ENCODE data around the gene PTGER1.
A peak's percentile ranks its signal among the peaks of the same experiment; 100 is the strongest.

The PTGER1 gene

GRCh38 chr19:14437578-14438140 lies 37.5 kb downstream of the PTGER1 start:
- Histone ChIP-seq H3K27ac (ENCODE audit: low read depth, low read length, severe bottlenecking) (no peak overlapping the region), H3K4me1 (ENCODE audit: control insufficient read depth, insufficient read depth, low read length, poor library complexity, severe bottlenecking) (peaks cover 17% of the 10 kb centered on the region), H3K4me3 (ENCODE audit: extremely low read depth, insufficient read depth, low read length, poor library complexity, severe bottlenecking) (no peak overlapping the region), H3K9me3 (ENCODE audit: control insufficient read depth, low read length) (no peaks in the 10 kb centered on the region), H3K36me3 (ENCODE audit: control insufficient read depth, insufficient read depth, low read length) (peaks cover 16% of the 10 kb centered on the region)
- 93 to 95% methylated on average over 7 of the region's 7 CpGs for WGBS, 2 experiments (ENCODE audit: insufficient coverage in 2 of 2)

GRCh38 chr19:14435320-14436050 lies 39.7 kb downstream of the PTGER1 start:
- 90 to 95% methylated on average over 12 to 16 of the region's 17 CpGs for WGBS, 2 experiments (ENCODE audit: insufficient coverage in 2 of 2)
- Histone ChIP-seq H3K36me3 (ENCODE audit: control insufficient read depth, insufficient read depth, low read length) (peaks cover 6% of the 10 kb centered on the region), H3K4me1 (ENCODE audit: control insufficient read depth, insufficient read depth, low read length, poor library complexity, severe bottlenecking) (peaks cover 17% of the 10 kb centered on the region), H3K9me3 (ENCODE audit: control insufficient read depth, low read length) (no peaks in the 10 kb centered on the region), H3K4me3 (ENCODE audit: extremely low read depth, insufficient read depth, low read length, poor library complexity, severe bottlenecking) (no peak overlapping the region), H3K27ac (ENCODE audit: low read depth, low read length, severe bottlenecking) (no peak overlapping the region)

GRCh38 chr19:14434543-14435319 lies 40.4 kb downstream of the PTGER1 start:
- Histone ChIP-seq H3K27ac (ENCODE audit: low read depth, low read length, severe bottlenecking) (no peak overlapping the region), H3K4me3 (ENCODE audit: extremely low read depth, insufficient read depth, low read length, poor library complexity, severe bottlenecking) (peak overlapping the region; percentile 67), H3K4me1 (ENCODE audit: control insufficient read depth, insufficient read depth, low read length, poor library complexity, severe bottlenecking) (peaks cover 12% of the 10 kb centered on the region), H3K9me3 (ENCODE audit: control insufficient read depth, low read length) (no peaks in the 10 kb centered on the region), H3K36me3 (ENCODE audit: control insufficient read depth, insufficient read depth, low read length) (peaks cover 6% of the 10 kb centered on the region)
- 85 to 89% methylated on average over 16 to 23 of the region's 23 CpGs for WGBS, 2 experiments (ENCODE audit: insufficient coverage in 2 of 2)

- Histone ChIP-seq H3K27ac (ENCODE audit: low read depth, low read length, severe bottlenecking) (no peak overlapping the region), H3K4me1 (ENCODE audit: control insufficient read depth, insufficient read depth, low read length, poor library complexity, severe bottlenecking) (peaks cover 10% of the 10 kb centered on the region), H3K4me3 (ENCODE audit: extremely low read depth, insufficient read depth, low read length, poor library complexity, severe bottlenecking) (peak overlapping the region; percentile 67), H3K9me3 (ENCODE audit: control insufficient read depth, low read length) (no peaks in the 10 kb centered on the region), H3K36me3 (ENCODE audit: control insufficient read depth, insufficient read depth, low read length) (peaks cover 6% of the 10 kb centered on the region)
- 11 to 27% methylated on average over 26 to 36 of the region's 52 CpGs for WGBS, 2 experiments (ENCODE audit: insufficient coverage in 2 of 2)
Observed at GRCh38 chr19:14433554-14434501, 41.3 kb downstream of the PTGER1 start.

GRCh38 chr19:14432791-14433553 lies 42.2 kb downstream of the PTGER1 start, which contains the start of gene PKN1:
Gene PKN1, plus strand, starts transcription at chr19:14433306. Its CDS starts 216 bp downstream, at chr19:14433522.
- 5% methylated on average over 44 to 45 of the region's 85 CpGs for WGBS, 2 experiments (ENCODE audit: insufficient coverage in 2 of 2)
- H3K9me3 ChIP-seq (ENCODE audit: control insufficient read depth, low read length), result no peaks in the 10 kb centered on the region
- H3K36me3 ChIP-seq (ENCODE audit: control insufficient read depth, insufficient read depth, low read length), result peaks cover 6% of the 10 kb centered on the region
- H3K4me1 ChIP-seq (ENCODE audit: control insufficient read depth, insufficient read depth, low read length, poor library complexity, severe bottlenecking), result peaks cover 10% of the 10 kb centered on the region
- H3K27ac ChIP-seq (ENCODE audit: low read depth, low read length, severe bottlenecking), result no peak within 1 kb of the TSS
- H3K4me3 ChIP-seq (ENCODE audit: extremely low read depth, insufficient read depth, low read length, poor library complexity, severe bottlenecking), result peak within 1 kb of the TSS; percentile 67

GRCh38 chr19:14430712-14431111 lies 44.4 kb downstream of the PTGER1 start:
- WGBS, 2 experiments (ENCODE audit: insufficient coverage in 2 of 2), result 86 to 90% methylated on average over 2 of the region's 3 CpGs
- Histone ChIP-seq H3K36me3 (ENCODE audit: control insufficient read depth, insufficient read depth, low read length) (no peaks in the 10 kb centered on the region), H3K27ac (ENCODE audit: low read depth, low read length, severe bottlenecking) (no peak overlapping the region), H3K9me3 (ENCODE audit: control insufficient read depth, low read length) (no peaks in the 10 kb centered on the region), H3K4me1 (ENCODE audit: control insufficient read depth, insufficient read depth, low read length, poor library complexity, severe bottlenecking) (peaks cover 10% of the 10 kb centered on the region), H3K4me3 (ENCODE audit: extremely low read depth, insufficient read depth, low read length, poor library complexity, severe bottlenecking) (no peak overlapping the region)

- no peaks in the 10 kb centered on the region for H3K36me3 ChIP-seq (ENCODE audit: control insufficient read depth, insufficient read depth, low read length)
- H3K27ac ChIP-seq (ENCODE audit: low read depth, low read length, severe bottlenecking), result no peak overlapping the region
- H3K9me3 ChIP-seq (ENCODE audit: control insufficient read depth, low read length), result no peaks in the 10 kb centered on the region
- H3K4me3 ChIP-seq (ENCODE audit: extremely low read depth, insufficient read depth, low read length, poor library complexity, severe bottlenecking), result no peak overlapping the region
- H3K4me1 ChIP-seq (ENCODE audit: control insufficient read depth, insufficient read depth, low read length, poor library complexity, severe bottlenecking), result peaks cover 1% of the 10 kb centered on the region
- WGBS, 2 experiments (ENCODE audit: insufficient coverage in 2 of 2), result 83 to 100% methylated on average over 2 of the region's 4 CpGs
Observed at GRCh38 chr19:14428882-14429416, 46.2 kb downstream of the PTGER1 start.

GRCh38 chr19:14427461-14427860 lies 47.7 kb downstream of the PTGER1 start:
- WGBS, 2 experiments (ENCODE audit: insufficient coverage in 2 of 2), result 79 to 80% methylated on average over 1 to 2 of the region's 2 CpGs
- no peak overlapping the region for H3K27ac ChIP-seq (ENCODE audit: low read depth, low read length, severe bottlenecking)
- no peaks in the 10 kb centered on the region for H3K9me3 ChIP-seq (ENCODE audit: control insufficient read depth, low read length)
- no peak overlapping the region for H3K4me3 ChIP-seq (ENCODE audit: extremely low read depth, insufficient read depth, low read length, poor library complexity, severe bottlenecking)
- no peaks in the 10 kb centered on the region for H3K36me3 ChIP-seq (ENCODE audit: control insufficient read depth, insufficient read depth, low read length)
- H3K4me1 ChIP-seq (ENCODE audit: control insufficient read depth, insufficient read depth, low read length, poor library complexity, severe bottlenecking), result no peaks in the 10 kb centered on the region

GRCh38 chr19:14425696-14426138 lies 49.4 kb downstream of the PTGER1 start:
- H3K27ac ChIP-seq (ENCODE audit: low read depth, low read length, severe bottlenecking), result no peak overlapping the region
- WGBS, 2 experiments (ENCODE audit: insufficient coverage in 2 of 2), result 84 to 94% methylated on average over 3 to 7 of the region's 7 CpGs
- H3K9me3 ChIP-seq (ENCODE audit: control insufficient read depth, low read length), result no peaks in the 10 kb centered on the region
- no peak overlapping the region for H3K4me3 ChIP-seq (ENCODE audit: extremely low read depth, insufficient read depth, low read length, poor library complexity, severe bottlenecking)
- no peaks in the 10 kb centered on the region for H3K36me3 ChIP-seq (ENCODE audit: control insufficient read depth, insufficient read depth, low read length)
- H3K4me1 ChIP-seq (ENCODE audit: control insufficient read depth, insufficient read depth, low read length, poor library complexity, severe bottlenecking), result no peaks in the 10 kb centered on the region
